GM12872 (cell line): ENCODE results near the gene RNF40.

Source experiments
- TF ChIP-seq, protein P1 (sequence below): IDR thresholded peaks from 3 replicates; pipeline ENCODE4 v1.5.1; 2011; ENCODE audit warnings: low read depth, mild to moderate bottlenecking, low read length, moderate library complexity; ENCODE audit not compliant: insufficient read depth

Gene RNF40

GRCh38 chr16:30775131-30775391 is 12.9 kb downstream of the RNF40 start:
- TF ChIP-seq, protein P1, sequence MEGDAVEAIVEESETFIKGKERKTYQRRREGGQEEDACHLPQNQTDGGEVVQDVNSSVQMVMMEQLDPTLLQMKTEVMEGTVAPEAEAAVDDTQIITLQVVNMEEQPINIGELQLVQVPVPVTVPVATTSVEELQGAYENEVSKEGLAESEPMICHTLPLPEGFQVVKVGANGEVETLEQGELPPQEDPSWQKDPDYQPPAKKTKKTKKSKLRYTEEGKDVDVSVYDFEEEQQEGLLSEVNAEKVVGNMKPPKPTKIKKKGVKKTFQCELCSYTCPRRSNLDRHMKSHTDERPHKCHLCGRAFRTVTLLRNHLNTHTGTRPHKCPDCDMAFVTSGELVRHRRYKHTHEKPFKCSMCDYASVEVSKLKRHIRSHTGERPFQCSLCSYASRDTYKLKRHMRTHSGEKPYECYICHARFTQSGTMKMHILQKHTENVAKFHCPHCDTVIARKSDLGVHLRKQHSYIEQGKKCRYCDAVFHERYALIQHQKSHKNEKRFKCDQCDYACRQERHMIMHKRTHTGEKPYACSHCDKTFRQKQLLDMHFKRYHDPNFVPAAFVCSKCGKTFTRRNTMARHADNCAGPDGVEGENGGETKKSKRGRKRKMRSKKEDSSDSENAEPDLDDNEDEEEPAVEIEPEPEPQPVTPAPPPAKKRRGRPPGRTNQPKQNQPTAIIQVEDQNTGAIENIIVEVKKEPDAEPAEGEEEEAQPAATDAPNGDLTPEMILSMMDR, result no peak

DNA sequence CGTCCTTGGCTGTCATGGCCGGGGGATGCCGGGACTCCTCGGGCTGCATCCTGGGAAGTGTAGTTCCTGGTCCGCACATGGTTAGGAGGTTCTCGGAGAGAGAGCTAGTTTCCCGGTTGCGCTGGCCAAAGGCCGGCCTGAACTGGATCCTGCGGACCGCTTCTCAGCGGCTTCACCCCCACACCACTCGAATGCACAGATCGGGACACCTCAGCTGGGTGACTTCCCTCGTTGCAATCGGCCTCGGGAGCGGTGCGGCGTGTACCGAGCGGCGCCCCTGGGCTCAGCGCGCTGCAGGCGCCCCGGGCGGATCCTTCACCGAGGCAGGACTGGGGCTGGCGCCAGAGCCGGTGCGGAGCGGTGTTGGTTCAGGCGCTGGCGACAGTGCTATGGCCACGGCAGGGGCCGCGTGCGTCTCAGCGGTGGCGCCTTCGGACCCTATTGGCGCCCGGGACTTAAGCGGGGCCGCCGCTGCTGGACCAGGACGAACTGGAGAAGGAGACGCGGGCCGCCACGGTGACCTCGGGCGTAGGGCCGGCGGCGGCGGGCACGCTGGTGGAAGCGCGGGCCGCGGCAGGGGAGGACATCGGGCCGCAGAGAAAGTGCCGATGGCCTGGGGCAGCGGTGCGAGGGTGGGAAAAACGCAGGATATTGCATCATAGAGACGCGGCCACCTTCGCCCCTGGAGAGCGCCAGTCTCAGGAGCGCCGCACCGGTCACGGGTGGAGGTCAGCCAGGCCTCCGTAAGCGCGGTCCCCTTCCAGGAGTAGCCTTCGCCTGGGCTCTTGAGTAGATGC is 13.5 kb downstream of the RNF40 start:
- TF ChIP-seq, protein P1, result no peak

DNA sequence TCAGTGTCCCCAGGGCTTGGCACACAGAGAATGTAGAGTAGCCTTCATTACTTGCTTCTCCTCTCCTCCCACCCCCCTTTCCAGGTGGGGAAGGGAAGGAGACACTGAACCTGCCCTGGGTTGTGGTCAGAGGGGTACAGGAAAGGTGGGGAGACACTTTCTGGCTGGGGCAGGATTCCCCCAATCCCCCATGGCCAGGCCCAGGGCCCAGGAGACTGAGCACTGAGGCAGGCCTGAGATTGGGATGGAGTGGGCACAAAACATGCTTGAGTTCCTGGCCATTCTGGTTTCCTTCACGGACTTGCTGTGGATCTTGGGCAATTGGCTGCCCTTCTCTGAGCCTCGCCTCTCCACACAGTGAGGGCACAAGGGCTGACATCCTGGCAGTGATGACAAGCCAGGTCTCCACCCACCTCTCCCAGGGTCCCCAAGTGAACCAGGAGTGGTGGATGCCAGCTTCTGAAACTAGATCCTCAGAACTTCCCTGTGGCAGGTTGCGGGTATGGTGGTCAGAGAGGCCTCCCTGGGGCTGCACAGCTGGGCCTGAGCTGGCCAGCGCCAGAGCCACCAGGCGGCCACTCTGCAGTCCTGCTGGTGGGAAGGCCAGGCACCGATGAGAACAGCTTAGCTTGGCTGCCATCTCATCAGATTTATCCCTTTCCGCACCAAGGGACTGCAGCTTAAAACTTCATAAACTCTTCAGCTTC is 15.6 kb downstream of the RNF40 start:
- TF ChIP-seq, protein P1, result no peak

DNA sequence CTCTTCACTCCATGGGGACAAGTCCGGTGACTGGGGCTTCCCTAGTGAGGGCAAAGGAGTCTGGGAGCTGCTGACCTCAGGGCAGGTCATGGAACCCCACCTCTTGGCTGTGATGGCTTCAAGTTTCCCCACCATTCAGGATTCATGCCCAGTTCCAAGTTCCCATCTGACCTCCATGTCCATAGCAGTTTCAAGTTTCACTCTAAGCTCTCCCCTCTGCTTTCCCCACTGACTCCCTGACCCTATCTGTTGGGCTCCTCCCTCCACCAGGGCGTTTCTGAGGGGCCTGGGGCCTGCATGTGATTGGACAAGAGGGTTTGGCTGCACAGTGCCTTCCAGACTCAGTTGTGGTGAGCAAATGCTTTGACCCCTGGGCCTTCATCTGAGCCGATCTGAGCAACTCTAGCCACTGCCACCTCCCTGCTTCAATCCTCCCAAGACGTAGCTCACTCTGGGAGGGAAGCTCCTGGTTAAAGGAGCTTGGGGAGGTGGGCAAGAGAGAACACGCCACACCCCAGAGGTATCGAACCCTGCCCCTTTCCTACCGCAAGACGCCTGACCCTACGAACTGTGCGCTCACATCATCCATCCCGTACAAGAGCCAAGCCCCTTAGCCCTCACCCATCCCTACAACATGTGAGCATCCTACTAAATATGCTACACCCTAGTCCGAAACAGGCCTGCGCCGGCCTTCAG is 16.6 kb downstream of the RNF40 start:
- TF ChIP-seq, protein P1, result no peak

DNA sequence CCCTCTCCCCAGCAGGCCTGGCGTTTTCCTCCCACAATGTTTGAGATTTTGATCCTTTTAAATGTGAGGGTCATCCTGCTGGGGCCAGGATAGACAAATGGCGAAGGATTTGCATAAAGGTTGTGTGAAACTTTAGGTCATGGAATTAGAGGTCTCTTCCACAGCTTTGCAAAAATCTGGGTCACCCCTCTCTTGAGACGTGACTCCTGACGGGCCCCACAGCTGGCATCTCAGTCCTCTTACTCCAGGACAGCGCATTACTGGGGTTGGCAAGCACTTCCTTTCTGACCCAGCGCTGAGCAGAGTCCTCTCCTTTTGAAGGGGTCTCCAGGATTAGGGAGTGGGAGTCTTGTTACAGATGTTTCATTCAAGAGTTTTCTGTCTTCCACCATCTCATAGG is 17.5 kb downstream of the RNF40 start:
- TF ChIP-seq, protein P1, result no peak

DNA sequence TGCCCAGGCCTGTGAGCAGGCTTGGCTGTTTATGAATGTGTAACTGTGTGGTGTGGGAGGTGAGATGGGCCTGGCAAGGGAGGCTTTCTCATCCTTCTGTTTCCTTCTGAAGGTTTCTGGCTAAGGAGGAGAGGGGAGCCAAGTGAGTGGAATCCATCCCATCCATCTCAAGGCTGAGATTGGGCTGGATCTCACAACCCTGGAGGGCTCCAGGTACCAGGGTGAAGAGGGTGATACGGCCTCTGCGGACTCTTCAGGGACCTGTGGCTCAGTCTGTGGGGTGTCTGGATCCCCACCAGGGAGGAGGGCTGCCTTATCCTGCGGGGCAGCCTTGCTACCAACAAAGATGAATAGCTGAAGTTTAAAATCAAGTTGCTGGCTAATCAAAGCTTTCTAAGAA is 17.9 kb downstream of the RNF40 start:
- TF ChIP-seq, protein P1, result no peak

- TF ChIP-seq, protein P1, result no peak
These were observed 18.4 kb downstream of the RNF40 start for GRCh38 chr16:30780549-30780948.
